Measurements from ENCODE around the gene PRR16.

The PRR16 gene

DNA sequence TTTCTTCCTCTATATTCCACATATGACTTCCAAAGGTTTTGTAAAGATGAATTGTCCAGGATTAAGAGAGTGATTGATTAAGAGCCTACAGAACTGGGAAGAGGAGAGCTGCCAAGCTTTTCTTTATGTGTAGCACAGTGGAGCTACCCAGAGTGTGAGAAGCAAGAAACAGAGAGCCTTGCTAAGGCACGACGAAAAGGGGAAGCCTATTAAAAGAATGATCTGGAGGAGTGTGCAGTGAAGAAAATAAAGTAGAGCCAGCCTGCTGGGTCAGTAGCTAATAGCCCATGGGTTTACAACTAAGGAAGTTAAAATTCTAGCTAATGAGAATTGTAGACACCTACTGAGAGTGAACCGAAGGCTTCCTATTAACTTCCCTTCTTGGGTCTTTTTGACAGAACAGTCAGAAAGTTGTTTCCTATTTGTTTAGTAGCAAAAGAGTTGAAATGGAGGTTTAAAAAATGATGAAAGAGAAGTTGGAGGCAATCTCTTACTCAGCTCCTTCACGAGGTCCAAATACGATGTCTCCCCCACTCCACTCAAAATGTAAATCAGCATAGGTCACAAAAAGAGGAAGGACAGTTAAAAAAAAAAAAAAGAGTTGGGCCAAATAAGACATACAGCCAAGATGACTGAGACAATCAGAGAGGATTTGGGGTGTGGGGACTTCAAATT, 957 bp upstream of the PRR16 start:
- H3K27me3 ChIP-seq (ENCODE audit: insufficient read depth, low read length): no peaks in the 10 kb centered on the region
- H3K27ac ChIP-seq (ENCODE audit: low read depth, low read length): no peak overlapping the region
- H3K79me2 ChIP-seq (ENCODE audit: control insufficient read depth, insufficient read depth, low read length, unreplicated experiment): peaks cover 39% of the 10 kb centered on the region
- peak overlapping the region; percentile 96 for H3K4me3 ChIP-seq (ENCODE audit: low read depth, low read length)
- no peaks in the 10 kb centered on the region for H3K36me3 ChIP-seq (ENCODE audit: insufficient read depth, low read length)
- peak overlapping the region; percentile 95 for H2AFZ ChIP-seq (ENCODE audit: low read length, unreplicated experiment)
- H3K4me1 ChIP-seq (ENCODE audit: control insufficient read depth, insufficient read depth, low read length, unreplicated experiment): peaks cover 22% of the 10 kb centered on the region

DNA sequence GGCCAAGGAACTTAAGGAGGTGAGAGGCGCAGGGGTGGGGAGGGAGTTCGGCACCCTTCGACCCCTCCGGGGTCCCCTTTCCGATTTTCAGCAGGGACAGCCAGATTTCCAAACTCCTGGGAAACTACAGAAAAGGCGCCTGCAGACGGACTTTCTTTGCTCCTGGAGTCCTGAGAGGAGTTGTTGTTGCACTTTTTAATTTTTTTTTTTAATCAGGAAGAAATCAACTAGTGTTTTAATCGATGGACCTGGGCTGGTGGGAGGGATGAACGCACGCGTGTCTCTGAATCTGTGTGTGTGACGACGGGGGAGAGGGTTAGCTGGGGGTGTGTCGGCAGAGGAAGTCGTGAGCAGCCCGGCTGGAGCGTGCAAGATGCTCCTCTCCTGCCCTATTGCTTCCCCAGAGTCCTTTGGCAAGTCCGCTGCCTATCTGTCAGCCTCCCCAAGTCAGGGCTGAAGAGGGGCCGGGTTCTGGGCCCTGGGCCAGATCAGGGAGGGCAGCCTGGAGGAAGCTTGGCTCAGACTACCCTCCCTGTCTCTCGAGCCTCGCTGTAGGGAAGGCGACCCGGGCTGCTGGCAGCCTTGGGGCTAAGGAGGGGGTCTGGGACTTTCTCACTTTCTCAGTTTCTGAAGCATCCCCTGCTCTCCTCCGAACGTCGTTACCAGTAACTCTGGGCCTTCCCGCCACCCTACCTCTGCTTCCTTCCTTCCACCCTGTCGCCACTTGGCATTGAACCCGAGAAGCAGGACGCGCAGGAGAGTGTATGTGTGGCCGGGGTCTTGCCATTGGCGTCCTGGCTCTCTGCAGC, 731 bp downstream of the PRR16 start:
- Histone ChIP-seq H3K27me3 (ENCODE audit: insufficient read depth, low read length) (no peaks in the 10 kb centered on the region), H3K79me2 (ENCODE audit: control insufficient read depth, insufficient read depth, low read length, unreplicated experiment) (peaks cover 56% of the 10 kb centered on the region), H3K4me1 (ENCODE audit: control insufficient read depth, insufficient read depth, low read length, unreplicated experiment) (peaks cover 30% of the 10 kb centered on the region), H3K4me3 (ENCODE audit: low read depth, low read length) (peak overlapping the region; percentile 96), H3K36me3 (ENCODE audit: insufficient read depth, low read length) (no peaks in the 10 kb centered on the region), H3K27ac (ENCODE audit: low read depth, low read length) (peak overlapping the region; percentile 35; the same call in 1 of the 2 replicates), H2AFZ (ENCODE audit: low read length, unreplicated experiment) (peak overlapping the region; percentile 47)

DNA sequence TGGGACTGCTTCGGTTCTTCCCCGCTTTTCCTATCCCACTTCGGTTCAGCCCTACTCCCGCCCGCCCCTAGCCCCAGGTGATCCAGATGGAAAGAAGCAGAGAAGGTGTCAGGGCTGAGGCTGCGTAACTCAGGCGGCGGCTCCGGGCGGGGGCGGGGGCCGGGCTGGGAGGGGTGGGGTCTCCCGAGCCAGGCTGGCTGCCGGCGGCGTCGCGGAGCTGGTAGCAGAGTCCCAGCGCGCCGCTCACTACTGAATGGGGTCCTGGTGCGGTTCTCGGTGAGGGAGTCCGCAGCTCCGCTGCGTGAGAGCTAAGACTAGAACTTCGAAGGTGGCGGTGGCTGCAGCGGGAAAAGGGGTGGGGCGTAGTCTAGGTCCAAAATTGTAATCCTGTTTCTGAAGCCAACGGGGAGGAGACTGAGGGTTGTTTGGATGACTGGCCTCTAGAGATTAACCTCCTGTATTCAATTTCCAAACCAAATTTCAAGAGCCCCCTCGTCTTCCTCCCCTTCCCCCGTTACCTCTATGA, 1.4 kb downstream of the PRR16 start:
- Histone ChIP-seq H2AFZ (ENCODE audit: low read length, unreplicated experiment) (peak overlapping the region; percentile 75), H3K4me3 (ENCODE audit: low read depth, low read length) (peak overlapping the region; percentile 96)

DNA sequence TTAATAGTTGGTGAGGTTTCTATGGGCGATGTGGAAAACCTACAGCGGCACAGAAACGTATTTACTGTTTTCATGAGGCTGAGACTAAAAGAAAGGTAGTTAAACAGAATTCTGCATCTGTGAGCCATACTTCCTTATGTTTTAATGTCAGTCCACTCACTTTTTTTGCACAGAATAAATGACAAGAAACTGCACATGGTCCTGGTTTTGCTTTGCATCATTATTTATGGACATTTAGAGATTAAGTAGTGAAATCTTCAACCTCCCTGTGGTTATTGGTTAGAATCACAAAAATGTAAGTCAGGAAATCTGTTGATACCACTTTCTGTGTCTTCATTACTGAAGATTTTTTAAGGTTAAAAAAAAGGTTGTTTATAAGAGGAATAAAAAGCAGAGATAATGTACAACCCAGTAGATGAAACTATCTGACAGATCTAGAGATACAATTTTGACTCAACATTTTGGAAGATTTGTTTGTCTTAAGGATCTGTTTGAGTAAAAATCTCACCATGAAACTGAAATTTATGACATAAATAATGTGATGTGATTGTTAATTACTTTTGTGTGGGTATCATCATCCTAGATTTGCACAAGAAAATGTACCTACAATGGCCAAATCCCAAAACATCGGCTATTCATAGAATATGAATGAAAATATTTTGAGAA, 2.4 kb downstream of the PRR16 start:
- Histone ChIP-seq H3K36me3 (ENCODE audit: insufficient read depth, low read length) (no peaks in the 10 kb centered on the region), H3K4me3 (ENCODE audit: low read depth, low read length) (peak overlapping the region; percentile 96), H3K27me3 (ENCODE audit: insufficient read depth, low read length) (no peaks in the 10 kb centered on the region), H3K79me2 (ENCODE audit: control insufficient read depth, insufficient read depth, low read length, unreplicated experiment) (peaks cover 66% of the 10 kb centered on the region), H3K27ac (ENCODE audit: low read depth, low read length) (no peak overlapping the region; the same call in 1 of the 2 replicates), H2AFZ (ENCODE audit: low read length, unreplicated experiment) (peak overlapping the region; percentile 35), H3K4me1 (ENCODE audit: control insufficient read depth, insufficient read depth, low read length, unreplicated experiment) (peaks cover 37% of the 10 kb centered on the region)

More for the DNA sequence above, 1.4 kb downstream of the PRR16 start:
- Histone ChIP-seq H3K27me3 (ENCODE audit: insufficient read depth, low read length) (no peaks in the 10 kb centered on the region), H3K27ac (ENCODE audit: low read depth, low read length) (0 out of 2 replicates have a peak overlapping the region, but pooled peaks have one; percentile 35), H3K36me3 (ENCODE audit: insufficient read depth, low read length) (no peaks in the 10 kb centered on the region), H3K79me2 (ENCODE audit: control insufficient read depth, insufficient read depth, low read length, unreplicated experiment) (peaks cover 59% of the 10 kb centered on the region), H3K4me1 (ENCODE audit: control insufficient read depth, insufficient read depth, low read length, unreplicated experiment) (peaks cover 30% of the 10 kb centered on the region)

DNA sequence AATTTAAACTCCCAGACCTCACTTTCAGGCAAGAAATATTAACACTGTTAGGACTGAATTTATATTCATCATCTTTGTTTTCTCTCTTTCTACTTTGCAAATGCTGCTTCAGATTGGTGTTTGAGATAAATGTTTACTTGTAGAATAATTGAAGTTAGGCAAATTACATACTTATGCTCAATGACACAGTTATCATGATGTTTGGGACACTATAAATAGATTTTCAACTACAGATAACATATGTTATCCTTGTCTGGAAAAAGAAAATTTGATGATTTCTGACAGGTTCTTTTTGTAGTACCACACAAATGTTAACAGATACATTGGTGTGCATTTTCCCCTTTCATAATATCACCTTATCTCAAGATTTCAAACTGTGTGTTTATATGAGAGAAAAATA, 7.9 kb downstream of the PRR16 start:
- Histone ChIP-seq H3K27ac (ENCODE audit: low read depth, low read length) (no peak overlapping the region), H3K36me3 (ENCODE audit: insufficient read depth, low read length) (no peaks in the 10 kb centered on the region), H3K79me2 (ENCODE audit: control insufficient read depth, insufficient read depth, low read length, unreplicated experiment) (peaks cover 77% of the 10 kb centered on the region)

DNA sequence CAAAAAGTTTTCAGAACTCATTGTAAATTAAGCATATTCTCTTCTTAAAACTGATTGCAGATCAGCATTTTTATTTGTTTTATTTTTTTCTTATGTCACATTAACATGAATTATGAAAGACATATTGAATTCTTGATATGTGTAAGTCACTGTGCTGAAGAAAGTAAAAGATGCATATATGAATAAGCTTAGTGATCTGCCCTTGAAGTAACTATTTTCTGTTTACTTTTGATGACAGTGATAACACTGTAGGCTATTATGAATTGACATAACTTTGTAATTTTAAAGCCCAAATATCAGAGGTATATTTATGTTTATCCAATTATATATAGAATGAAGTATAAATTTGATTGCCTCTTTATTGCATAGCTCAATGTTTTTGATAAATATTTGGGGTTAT, 8.8 kb downstream of the PRR16 start:
- Histone ChIP-seq H2AFZ (ENCODE audit: low read length, unreplicated experiment) (peak overlapping the region; percentile 18), H3K79me2 (ENCODE audit: control insufficient read depth, insufficient read depth, low read length, unreplicated experiment) (peaks cover 77% of the 10 kb centered on the region)

More for the DNA sequence above, 7.9 kb downstream of the PRR16 start:
- Histone ChIP-seq H2AFZ (ENCODE audit: low read length, unreplicated experiment) (peak overlapping the region; percentile 27), H3K4me1 (ENCODE audit: control insufficient read depth, insufficient read depth, low read length, unreplicated experiment) (peaks cover 50% of the 10 kb centered on the region), H3K4me3 (ENCODE audit: low read depth, low read length) (peak overlapping the region; percentile 2), H3K27me3 (ENCODE audit: insufficient read depth, low read length) (no peaks in the 10 kb centered on the region)

DNA sequence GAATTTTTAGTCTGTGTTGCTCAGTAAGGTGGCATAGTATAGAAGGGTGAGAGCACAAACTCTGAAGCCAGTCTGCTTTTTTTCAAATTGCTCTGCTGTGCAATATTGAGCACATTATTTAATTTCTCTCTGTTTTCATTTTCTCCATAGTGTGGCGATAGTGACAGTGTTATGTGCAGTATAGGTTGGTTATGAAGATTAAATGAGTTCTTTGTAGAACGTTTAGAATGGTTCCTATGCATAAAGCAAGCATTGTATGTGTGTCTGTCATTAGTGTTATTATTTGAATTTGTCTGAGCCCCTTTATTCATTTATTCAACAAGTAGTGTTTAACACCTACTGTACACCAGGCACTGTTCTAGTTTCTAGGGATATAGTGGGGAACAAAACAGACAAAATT, 9.2 kb downstream of the PRR16 start:
- Histone ChIP-seq H2AFZ (ENCODE audit: low read length, unreplicated experiment) (no peak overlapping the region), H3K4me3 (ENCODE audit: low read depth, low read length) (no peak overlapping the region), H3K27ac (ENCODE audit: low read depth, low read length) (no peak overlapping the region), H3K79me2 (ENCODE audit: control insufficient read depth, insufficient read depth, low read length, unreplicated experiment) (peaks cover 77% of the 10 kb centered on the region), H3K4me1 (ENCODE audit: control insufficient read depth, insufficient read depth, low read length, unreplicated experiment) (peaks cover 38% of the 10 kb centered on the region), H3K27me3 (ENCODE audit: insufficient read depth, low read length) (no peaks in the 10 kb centered on the region), H3K36me3 (ENCODE audit: insufficient read depth, low read length) (no peaks in the 10 kb centered on the region)

More for the DNA sequence above, 8.8 kb downstream of the PRR16 start:
- peaks cover 43% of the 10 kb centered on the region for H3K4me1 ChIP-seq (ENCODE audit: control insufficient read depth, insufficient read depth, low read length, unreplicated experiment)
- no peaks in the 10 kb centered on the region for H3K36me3 ChIP-seq (ENCODE audit: insufficient read depth, low read length)
- H3K27me3 ChIP-seq (ENCODE audit: insufficient read depth, low read length): no peaks in the 10 kb centered on the region
- H3K4me3 ChIP-seq (ENCODE audit: low read depth, low read length): peak overlapping the region; percentile 2
- no peak overlapping the region for H3K27ac ChIP-seq (ENCODE audit: low read depth, low read length)

DNA sequence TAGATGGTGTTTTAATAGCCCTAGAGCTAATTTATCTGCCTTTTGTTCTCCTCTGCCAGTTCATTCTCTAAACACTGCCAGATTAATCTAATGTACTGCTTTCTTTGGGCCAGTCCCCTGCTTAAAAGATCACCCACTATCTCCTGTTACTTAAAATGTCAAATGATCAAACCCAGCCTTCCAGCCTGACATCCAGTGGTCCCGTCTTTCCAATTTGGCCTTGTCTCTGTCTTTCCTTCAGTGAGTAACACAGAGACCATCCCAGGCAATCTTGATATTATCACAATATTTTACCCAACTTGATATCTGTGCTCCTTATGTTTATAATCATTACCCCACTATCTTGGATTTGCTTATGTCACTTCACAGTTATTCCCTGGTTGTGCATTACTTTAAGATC, 12.0 kb downstream of the PRR16 start:
- no peak overlapping the region for H3K4me3 ChIP-seq (ENCODE audit: low read depth, low read length)
- no peak overlapping the region for H2AFZ ChIP-seq (ENCODE audit: low read length, unreplicated experiment)
- no peaks in the 10 kb centered on the region for H3K36me3 ChIP-seq (ENCODE audit: insufficient read depth, low read length)
- H3K27ac ChIP-seq (ENCODE audit: low read depth, low read length): no peak overlapping the region
- H3K27me3 ChIP-seq (ENCODE audit: insufficient read depth, low read length): no peaks in the 10 kb centered on the region
- H3K79me2 ChIP-seq (ENCODE audit: control insufficient read depth, insufficient read depth, low read length, unreplicated experiment): peaks cover 68% of the 10 kb centered on the region
- peaks cover 43% of the 10 kb centered on the region for H3K4me1 ChIP-seq (ENCODE audit: control insufficient read depth, insufficient read depth, low read length, unreplicated experiment)

DNA sequence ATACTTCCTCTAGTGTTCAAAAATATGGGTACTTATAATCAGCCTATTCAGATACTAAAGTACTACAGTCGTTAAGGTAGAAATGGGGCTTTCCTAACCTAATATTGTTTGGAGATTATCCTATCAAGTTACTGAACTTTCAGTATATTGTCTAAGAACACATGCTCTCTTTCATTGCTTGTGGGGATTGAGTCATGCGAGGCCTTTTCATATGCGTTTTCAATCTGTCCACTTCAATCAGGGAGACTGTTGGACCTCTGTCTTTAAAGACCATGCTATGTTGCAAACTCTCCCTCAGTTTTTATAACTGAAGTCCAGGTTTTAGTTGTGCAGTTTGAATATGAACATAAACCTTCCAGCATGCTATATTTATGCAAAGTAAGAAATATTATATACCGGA, 15.0 kb downstream of the PRR16 start:
- H3K27ac ChIP-seq (ENCODE audit: low read depth, low read length): no peak overlapping the region
- no peaks in the 10 kb centered on the region for H3K27me3 ChIP-seq (ENCODE audit: insufficient read depth, low read length)
- peak overlapping the region; percentile 22; the same call in 1 of the 2 replicates for H3K4me3 ChIP-seq (ENCODE audit: low read depth, low read length)
- no peak overlapping the region for H2AFZ ChIP-seq (ENCODE audit: low read length, unreplicated experiment)
- peaks cover 16% of the 10 kb centered on the region for H3K36me3 ChIP-seq (ENCODE audit: insufficient read depth, low read length)
- peaks cover 21% of the 10 kb centered on the region for H3K4me1 ChIP-seq (ENCODE audit: control insufficient read depth, insufficient read depth, low read length, unreplicated experiment)
- peaks cover 60% of the 10 kb centered on the region for H3K79me2 ChIP-seq (ENCODE audit: control insufficient read depth, insufficient read depth, low read length, unreplicated experiment)

DNA sequence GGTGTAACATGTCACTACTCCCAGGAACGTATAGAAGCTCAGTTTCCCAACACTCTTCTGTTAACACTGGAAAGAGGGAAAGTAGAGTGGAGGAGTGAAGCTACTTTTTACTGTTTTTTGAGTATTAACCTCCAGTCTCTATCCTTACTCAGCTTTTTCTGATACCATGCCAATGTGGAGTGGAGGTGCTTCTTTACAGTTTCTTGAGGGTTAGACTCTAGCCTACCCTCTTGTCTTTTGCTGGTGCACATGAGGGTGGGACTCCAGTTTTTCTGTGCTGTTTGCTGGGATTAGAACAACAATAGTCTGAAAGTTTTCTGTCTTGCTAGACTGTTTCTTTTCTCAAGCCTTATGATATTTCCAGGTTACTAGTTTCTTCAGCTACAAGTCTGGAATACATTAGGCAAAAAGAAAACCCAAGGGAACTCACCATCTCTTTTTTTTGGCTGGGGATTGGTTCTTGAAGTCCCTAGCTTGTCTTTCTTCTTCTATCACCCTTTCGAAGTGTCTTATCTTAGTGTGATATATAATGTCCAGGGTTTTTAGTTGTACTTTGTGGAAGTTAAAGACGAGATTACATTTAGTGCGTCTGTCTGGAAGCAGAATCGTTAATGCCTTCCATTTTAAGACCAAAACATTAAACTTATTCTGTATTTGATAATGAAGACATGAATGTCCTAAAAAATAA, 35.9 kb downstream of the PRR16 start:
- no peak overlapping the region for H3K4me3 ChIP-seq (ENCODE audit: low read depth, low read length)
- no peak overlapping the region for H3K27ac ChIP-seq (ENCODE audit: low read depth, low read length)
- no peaks in the 10 kb centered on the region for H3K36me3 ChIP-seq (ENCODE audit: insufficient read depth, low read length)
- H3K79me2 ChIP-seq (ENCODE audit: control insufficient read depth, insufficient read depth, low read length, unreplicated experiment): peaks cover 35% of the 10 kb centered on the region
- H2AFZ ChIP-seq (ENCODE audit: low read length, unreplicated experiment): no peak overlapping the region
- no peaks in the 10 kb centered on the region for H3K4me1 ChIP-seq (ENCODE audit: control insufficient read depth, insufficient read depth, low read length, unreplicated experiment)
- no peaks in the 10 kb centered on the region for H3K27me3 ChIP-seq (ENCODE audit: insufficient read depth, low read length)
